ENCODE results near the gene CUX1.

GRCh38 chr7:102089175-102090098 lies 272.0 kb downstream of the CUX1 start:
- TF ChIP-seq CTCF (IDR thresholded peaks at IDR 0.05) (no peak), EZH2 (IDR thresholded peaks at IDR 0.05) (no peak), EZH2phosphoT487 (IDR thresholded peaks at IDR 0.05) (no peak)

All from neural progenitor cell (in vitro differentiated cells).